CD4-positive, alpha-beta T cell treated with Interleukin-17A for 1 hour (primary cell): ENCODE measurements around the gene B3GNT3.
A peak's percentile ranks its signal among the peaks of the same experiment; 100 is the strongest.
"Not testable (repeated sequence)": the region's sequence is repeated elsewhere in the genome, so short reads cannot be mapped to it uniquely, and the experiment has no call there.

Experiments used
- DNase-seq: peaks from one replicate; pipeline ENCODE4 v3.0.0-alpha.2; 2020

B3GNT3 gene

GRCh38 chr19:17767559-17767958 is 27.4 kb upstream of the B3GNT3 start:
- no peak for DNase-seq

DNA sequence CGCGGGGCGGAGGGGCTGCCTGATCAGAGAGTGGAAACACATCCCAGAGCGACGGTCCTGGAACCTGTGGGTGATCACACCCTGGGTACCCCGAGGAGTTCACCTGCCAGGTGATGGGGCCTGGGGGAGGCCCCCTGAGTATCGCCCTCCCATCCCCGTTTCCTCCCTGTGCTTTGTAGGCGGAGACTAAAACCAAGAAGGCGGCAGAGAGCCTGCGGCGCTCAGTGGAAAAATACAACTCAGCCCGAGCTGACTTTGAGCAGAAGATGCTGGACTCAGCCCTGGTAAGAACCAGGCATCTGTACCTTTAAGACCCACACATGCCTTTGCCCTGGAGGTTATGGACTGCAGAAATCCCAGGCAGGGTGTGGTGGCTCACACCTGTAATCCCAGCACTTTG is 24.3 kb upstream of the B3GNT3 start:
- DNase-seq, result no peak

GRCh38 chr19:17772172-17772571 is 22.8 kb upstream of the B3GNT3 start:
- peak; percentile 31 for DNase-seq

DNA sequence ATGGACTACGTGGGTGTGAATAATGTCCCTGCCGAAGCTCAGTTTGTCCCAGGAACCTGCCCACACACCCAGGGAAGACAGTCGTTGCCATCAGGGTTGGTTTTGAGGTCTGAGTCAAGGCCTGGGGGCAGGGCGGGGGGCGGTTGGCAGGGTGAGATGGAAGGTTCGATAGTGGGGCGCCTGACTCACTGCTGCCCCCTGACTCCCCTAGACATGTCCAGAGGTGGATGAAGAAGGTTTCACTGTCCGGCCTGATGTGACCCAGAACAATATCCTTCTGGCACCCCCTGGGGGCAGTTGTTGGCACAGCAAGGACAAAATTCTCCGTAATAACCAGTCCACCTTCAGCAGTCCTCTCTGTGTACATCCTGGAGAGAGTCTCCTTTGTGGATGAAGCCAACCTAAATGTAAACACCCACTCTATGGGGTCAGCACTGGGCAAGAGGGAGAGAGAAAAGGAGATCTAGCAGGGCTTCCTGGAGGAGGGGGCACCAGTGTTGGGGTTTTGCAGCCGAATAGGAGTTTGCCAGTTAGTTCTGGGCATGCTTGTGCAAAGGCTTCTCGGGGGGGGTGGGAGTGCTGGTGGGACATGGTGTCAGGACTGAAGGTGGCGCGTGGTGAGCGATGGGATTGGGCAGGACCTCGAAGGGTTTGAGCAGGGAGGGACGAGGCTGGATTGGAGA is 19.6 kb upstream of the B3GNT3 start:
- DNase-seq, result peak; percentile 47

DNA sequence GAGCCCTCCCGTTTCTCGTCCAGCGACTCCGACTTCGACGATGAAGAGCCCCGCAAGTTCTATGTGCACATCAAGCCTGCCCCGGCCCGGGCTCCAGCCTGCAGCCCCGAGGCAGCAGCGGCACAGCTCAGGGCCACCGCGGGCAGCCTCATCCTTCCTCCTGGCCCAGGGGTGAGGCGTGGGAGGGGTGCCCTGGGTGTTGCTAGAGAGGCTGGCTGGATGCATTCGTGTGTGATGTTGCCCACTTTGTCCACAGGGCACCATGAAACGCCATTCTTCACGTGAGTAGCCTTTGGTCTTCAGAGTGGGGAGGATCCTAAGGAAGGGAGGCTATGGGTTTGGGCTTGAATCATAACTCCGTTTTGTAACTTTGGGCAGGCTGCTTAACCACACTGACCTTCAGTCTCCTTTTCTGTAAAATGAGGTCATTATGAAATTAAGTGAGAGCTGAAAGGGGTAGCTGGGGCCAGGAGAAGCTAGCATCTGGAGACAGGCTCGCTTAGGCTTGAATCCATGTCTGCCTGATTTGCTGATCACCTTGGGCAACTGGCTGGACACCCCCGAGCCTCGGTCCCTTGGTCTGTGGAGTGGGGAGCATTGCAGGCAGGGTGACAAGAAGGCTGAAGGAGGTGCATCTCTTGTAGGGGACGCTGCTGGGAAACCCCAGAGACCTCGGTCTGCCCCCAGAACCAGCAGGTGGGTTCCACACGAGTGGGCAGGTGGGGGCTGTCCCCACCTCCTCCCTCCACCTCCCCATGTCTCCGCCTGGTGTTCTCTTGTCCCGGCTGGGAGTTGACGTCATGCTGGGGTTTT is 18.7 kb upstream of the B3GNT3 start:
- DNase-seq, result no peak

- not testable (repeated sequence) for DNase-seq
Measured at GRCh38 chr19:17777840-17778239, 17.1 kb upstream of the B3GNT3 start.

DNA sequence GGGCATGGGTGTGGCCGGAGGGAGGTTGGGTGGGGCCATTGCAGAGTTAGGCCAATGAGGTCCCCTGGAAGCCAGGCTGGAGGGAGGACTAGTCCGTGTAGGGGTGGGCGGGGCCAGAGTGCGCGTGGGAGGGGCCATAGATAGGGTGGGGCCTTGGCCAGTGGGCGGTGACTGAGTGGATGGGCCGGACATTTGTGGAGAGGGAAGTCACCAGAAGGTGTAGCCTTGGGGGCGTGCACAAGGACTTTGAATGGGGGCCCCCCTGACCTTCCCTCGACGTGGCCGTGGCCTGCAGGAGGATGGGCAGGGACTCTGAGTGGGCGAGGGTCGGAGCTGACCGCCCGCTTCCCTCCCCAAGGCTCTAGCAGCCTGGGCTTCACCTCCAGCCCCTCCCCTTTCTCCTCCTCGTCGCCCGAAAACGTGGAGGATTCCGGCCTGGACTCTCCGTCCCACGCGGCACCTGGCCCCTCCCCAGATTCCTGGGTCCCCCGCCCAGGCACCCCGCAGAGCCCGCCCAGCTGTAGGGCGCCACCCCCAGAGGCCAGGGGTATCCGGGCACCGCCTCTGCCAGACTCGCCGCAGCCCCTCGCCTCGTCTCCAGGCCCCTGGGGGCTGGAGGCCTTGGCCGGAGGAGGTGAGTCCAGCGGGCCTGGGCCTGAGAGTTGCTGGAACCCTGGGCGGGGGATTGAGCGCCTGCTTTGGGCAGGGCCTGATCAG is 16.5 kb upstream of the B3GNT3 start:
- peak; percentile 52 for DNase-seq

- no peak for DNase-seq
Measured at GRCh38 chr19:17778968-17779929, 15.7 kb upstream of the B3GNT3 start.

- no peak for DNase-seq
Measured at GRCh38 chr19:17780781-17781180, 14.2 kb upstream of the B3GNT3 start.

GRCh38 chr19:17783721-17784120 is 11.2 kb upstream of the B3GNT3 start:
- DNase-seq, result not testable (repeated sequence)

GRCh38 chr19:17784201-17785008 is 10.5 kb upstream of the B3GNT3 start:
- peak; percentile 78 for DNase-seq

- DNase-seq, result no peak
Measured at GRCh38 chr19:17787274-17787913, 7.5 kb upstream of the B3GNT3 start.

GRCh38 chr19:17788632-17789031 is 6.3 kb upstream of the B3GNT3 start:
- DNase-seq, result no peak

DNA sequence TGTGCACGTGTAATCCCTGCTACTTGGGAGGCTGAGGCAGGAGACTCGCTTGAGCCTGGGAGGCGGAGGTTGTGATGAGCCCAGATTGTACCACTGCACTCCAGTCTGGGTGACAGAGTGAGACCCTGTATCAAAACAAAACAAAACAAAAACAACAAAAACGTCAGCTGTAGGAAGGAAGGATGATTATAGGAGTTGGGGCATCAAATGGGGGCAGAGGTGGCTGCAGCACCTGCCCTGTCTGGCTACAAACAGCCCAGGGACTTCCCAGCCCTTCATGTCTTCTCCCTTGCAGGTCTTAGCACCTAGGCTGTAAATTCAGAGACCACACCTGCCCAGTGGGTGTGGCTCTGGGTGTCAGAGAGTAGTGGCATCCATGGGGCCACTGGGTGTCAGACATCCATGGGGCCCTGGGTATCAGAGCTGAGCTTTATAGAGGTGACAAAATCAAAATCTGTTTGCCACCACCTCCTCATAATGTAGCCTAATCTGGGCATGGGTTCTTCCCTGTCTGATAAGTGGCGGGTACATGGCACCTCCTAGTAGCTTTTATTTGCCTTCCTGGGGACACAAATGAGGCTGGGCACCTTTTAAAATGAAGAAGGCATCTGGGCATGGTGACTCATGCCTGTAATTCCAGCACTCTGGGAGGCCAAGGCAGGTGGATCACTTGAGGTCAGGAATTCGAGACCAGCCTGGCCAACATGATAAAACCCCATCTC is 4.7 kb upstream of the B3GNT3 start:
- peak; percentile 34 for DNase-seq

DNA sequence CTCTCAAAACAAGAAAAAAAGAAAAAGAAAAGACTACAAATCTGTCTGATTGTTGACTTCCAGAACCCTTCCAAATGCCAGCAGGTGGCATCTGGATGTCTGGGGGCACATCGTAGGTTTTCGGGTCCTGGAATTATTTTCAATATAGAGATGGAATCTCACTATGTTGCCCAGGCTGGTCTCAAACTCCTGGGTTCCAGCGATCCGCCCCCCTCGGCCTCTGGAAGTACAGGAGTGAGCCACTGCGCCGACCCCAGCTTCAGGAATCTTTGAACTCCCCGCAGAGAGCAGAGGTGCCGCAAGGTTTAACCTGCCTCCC is 567 bp upstream of the B3GNT3 start:
- no peak for DNase-seq

DNA sequence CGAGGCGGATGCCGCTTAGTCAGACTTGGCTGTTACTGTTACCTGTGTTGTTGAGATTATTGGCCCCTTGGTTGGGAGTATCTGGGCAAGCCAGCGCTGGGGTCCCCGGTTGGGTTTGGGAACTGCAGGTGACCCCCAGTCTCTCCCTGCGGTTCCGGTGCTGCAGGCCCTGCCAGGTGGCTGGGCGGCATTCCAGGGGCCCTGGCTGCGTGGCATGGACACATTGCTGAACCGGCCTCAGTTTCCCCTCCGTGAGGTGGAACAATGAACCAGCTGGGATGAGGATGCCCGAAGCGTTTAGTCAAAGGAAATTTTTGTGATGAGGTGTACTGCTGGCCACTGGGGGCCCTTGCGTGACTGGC is 538 bp downstream of the B3GNT3 start:
- DNase-seq, result no peak

- DNase-seq, result no peak
Measured at GRCh38 chr19:17796013-17796837, 1.3 kb downstream of the B3GNT3 start.

- DNase-seq, result no peak
Measured at GRCh38 chr19:17796838-17797423, 2.0 kb downstream of the B3GNT3 start.
